Chondrocyte (in vitro differentiated cells): ENCODE measurements around the gene CATSPERD. TPM values are rescaled to one million over a fixed set of nuclear protein-coding genes. Genes with fewer than 3 reads are reported as not detected.

Source experiments
- DNase-seq: peaks from one replicate; pipeline ENCODE4 v3.0.0; 2021; ENCODE audit warnings: mixed read lengths, low spot score
- H3K27ac Mint-ChIP-seq: one replicate; pipeline ENCODE4 v1.8.0; 2021; ENCODE audit warnings: mild to moderate bottlenecking, moderate library complexity, mixed read lengths; ENCODE audit not compliant: unreplicated experiment
- H3K27me3 Mint-ChIP-seq: 2 replicates; pipeline ENCODE4 v1.8.0; 2021; ENCODE audit warnings: low read depth, mixed read lengths
- H3K36me3 Mint-ChIP-seq: 2 replicates; pipeline ENCODE4 v1.8.0; 2021; ENCODE audit warnings: low read depth, mixed read lengths
- H3K4me1 Mint-ChIP-seq: 2 replicates; pipeline ENCODE4 v1.8.0; 2021; ENCODE audit warnings: low read depth, mild to moderate bottlenecking, mixed read lengths
- H3K4me3 Mint-ChIP-seq: one replicate; pipeline ENCODE4 v1.8.0; 2021; ENCODE audit warnings: mild to moderate bottlenecking, moderate library complexity, mixed read lengths; ENCODE audit not compliant: unreplicated experiment
- H3K9me3 Mint-ChIP-seq: 2 replicates; pipeline ENCODE4 v1.8.0; 2021; ENCODE audit warnings: low read depth, mixed read lengths
- CTCF ChIP-seq: fragments of 200-600 bp; sonication (generic); IDR thresholded peaks from 2 replicates; pipeline ENCODE4 v1.5.0; 2021; ENCODE audit warnings: antibody characterized with exemption, mild to moderate bottlenecking, moderate library complexity
- total RNA-seq: library from RNA; stranded (reverse); gene quantifications from 3 replicates; pipeline ENCODE4 v1.2.1, GENCODE V29; 2021

Gene CATSPERD
- total RNA-seq, 1 donor from 2014 or later, result not detected

- Mint-ChIP-seq H3K27ac (no peak overlapping the region), H3K4me3 (no peak overlapping the region), H3K27me3 (peaks cover 5% of the 10 kb centered on the region), H3K36me3 (no peaks in the 10 kb centered on the region), H3K9me3 (no peaks in the 10 kb centered on the region), H3K4me1 (peaks cover 3% of the 10 kb centered on the region)
- no peak for TF ChIP-seq CTCF
- no peak for DNase-seq
Measured at GRCh38 chr19:5798244-5798643, 77.8 kb downstream of the CATSPERD start.

- Mint-ChIP-seq H3K4me1 (peaks cover 9% of the 10 kb centered on the region), H3K4me3 (no peak overlapping the region), H3K27ac (no peak overlapping the region), H3K27me3 (peaks cover 9% of the 10 kb centered on the region), H3K9me3 (no peaks in the 10 kb centered on the region), H3K36me3 (no peaks in the 10 kb centered on the region)
- DNase-seq, result no peak
- no peak for TF ChIP-seq CTCF
Measured at GRCh38 chr19:5799247-5800241, 79.1 kb downstream of the CATSPERD start.

GRCh38 chr19:5800361-5801270, 80.2 kb downstream of the CATSPERD start:
- Mint-ChIP-seq H3K9me3 (no peaks in the 10 kb centered on the region), H3K27ac (no peak overlapping the region), H3K36me3 (no peaks in the 10 kb centered on the region), H3K4me1 (peaks cover 9% of the 10 kb centered on the region), H3K27me3 (peaks cover 9% of the 10 kb centered on the region), H3K4me3 (no peak overlapping the region)
- DNase-seq, result no peak
- no peak for TF ChIP-seq CTCF

GRCh38 chr19:5801796-5802619, 81.6 kb downstream of the CATSPERD start:
- Mint-ChIP-seq H3K4me3 (no peak overlapping the region), H3K27me3 (peaks cover 9% of the 10 kb centered on the region)
- no peak for DNase-seq

More at GRCh38 chr19:5801796-5802619, 81.6 kb downstream of the CATSPERD start:
- H3K9me3 Mint-ChIP-seq, result no peaks in the 10 kb centered on the region
- H3K27ac Mint-ChIP-seq, result no peak overlapping the region
- peaks cover 9% of the 10 kb centered on the region for H3K4me1 Mint-ChIP-seq
- TF ChIP-seq CTCF, result no peak
- no peaks in the 10 kb centered on the region for H3K36me3 Mint-ChIP-seq
